SK-N-DZ (cell line): ENCODE measurements around the gene PTPRT. TPM values are rescaled to one million over a fixed set of nuclear protein-coding genes. Genes with fewer than 3 reads are reported as not detected.

Experiments
- DNase-seq: peaks from one replicate; pipeline ENCODE4 v3.0.0-alpha.2; 2015; ENCODE audit warnings: low spot score
- polyA plus RNA-seq, 2 experiments: library from polyadenylated mRNA; depleted of rRNA; stranded (reverse); fragments of >200 nt; gene quantifications; 2 replicates each; pipeline ENCODE4 v1.2.3, GENCODE V29; 2014

PTPRT gene
- polyA plus RNA-seq (2014; cell fraction: cytosol; rRNA removed), result 0.03 TPM in 1 of 2 replicates, not detected in the other
- 0.01 TPM in 1 of 2 replicates, not detected in the other for polyA plus RNA-seq (2014; cell fraction: nucleus; rRNA removed)

DNA sequence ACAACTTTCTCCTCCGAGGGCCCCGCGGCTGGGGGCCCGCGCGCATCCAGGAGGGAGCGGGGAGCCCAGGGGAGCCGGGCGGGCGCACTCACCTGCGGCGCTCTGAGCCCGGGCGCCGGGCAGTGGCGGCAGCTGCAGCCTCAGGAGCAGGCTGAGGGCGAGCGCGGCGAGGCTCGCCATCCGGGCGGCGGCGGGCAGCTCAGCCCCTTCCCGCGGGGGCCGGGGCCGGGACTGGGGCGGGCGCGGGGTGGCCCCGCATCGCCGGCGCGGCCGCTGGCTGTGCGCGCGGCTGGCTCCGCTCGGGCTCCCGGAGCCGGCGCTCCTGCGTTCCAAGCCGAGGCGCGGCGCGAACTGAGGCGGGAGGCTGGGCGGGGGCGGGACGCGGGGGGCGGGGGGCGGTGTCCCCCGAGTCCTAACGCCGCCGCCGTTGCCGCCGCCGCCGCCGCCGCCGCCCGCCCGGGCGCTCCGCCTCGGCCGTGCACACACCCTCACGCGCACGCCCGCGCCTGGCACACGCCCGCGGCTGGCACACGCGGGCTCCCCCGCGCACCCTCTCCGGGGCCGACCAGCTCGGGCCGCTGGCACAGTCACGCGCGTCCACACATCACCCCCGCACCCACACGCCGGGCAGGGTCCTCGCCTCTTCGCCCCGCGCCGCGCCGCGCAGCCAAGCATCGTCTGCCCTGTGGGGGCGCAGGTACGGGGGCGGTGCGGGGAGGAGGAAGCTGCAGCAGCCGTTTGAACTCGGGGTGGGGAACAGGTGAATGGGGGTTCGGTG, at the start of gene PTPRT:
Gene PTPRT, minus strand, starts transcription at position 353 of the 778 bp plus-strand sequence. Its CDS starts 173 bp downstream, at position 180.
- DNase-seq, result no peak

DNA sequence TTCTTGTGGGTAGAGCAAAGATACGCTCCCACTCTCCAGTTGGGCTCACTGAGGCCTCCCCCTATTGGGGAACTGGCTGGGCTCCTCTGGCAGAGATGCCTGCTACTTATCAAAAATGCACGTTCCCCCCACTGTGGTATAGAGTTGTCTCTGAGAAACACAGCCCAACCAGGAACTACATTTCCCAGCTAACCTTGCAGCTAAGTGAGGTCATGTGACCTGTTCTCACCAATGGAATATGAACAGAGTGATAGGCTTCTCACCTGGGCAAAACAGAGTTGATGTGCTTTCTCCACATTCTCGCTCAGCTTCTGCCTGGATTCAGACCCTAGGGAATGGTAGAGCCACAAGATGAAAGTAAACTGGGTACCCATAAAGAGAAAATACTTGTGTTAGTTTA, 49.1 kb upstream of the PTPRT start:
- DNase-seq, result no peak

DNA sequence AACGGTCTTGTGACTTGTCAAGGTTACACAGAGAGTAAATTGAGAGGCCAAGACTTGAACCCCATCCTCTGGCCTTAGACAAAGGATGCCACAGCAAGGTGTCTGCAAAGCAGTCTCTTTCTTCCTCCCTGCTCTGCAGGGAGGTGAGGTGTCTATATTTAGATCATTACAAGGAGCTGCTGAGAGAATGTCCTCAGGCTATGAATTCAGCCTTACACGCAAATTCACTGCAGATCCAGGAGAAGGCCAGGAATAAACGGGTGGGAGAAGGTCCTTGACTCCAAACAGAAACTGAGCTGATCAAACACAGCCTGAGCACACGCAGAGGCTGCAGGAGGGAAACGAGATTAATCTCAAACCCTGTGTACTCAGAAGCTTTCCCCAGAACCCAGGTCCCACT, 48.6 kb upstream of the PTPRT start:
- no peak for DNase-seq

DNA sequence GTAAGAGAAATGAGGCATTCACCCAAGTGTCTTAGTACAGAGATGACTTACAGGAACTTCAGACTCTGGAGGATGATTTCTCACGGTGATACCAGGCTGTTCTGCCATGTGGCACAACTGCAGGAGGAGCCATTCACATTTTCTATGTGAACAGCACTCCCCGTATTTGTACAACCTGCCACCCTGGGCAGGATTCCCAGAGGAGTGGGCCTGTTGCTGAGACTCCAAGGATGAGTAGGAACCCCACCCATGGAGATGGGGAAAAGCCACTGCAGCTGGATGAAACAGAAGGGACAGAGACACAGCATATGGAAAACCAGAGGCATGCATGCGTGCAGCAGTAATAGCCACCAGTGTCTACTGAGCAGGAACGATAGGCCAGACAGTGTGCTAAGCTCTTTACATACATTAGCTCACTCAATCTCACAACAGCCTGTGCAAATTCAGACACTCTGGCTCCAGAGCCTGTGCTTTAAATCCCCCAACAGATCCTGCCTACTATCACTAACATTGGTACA, 48.0 kb upstream of the PTPRT start:
- DNase-seq, result no peak

DNA sequence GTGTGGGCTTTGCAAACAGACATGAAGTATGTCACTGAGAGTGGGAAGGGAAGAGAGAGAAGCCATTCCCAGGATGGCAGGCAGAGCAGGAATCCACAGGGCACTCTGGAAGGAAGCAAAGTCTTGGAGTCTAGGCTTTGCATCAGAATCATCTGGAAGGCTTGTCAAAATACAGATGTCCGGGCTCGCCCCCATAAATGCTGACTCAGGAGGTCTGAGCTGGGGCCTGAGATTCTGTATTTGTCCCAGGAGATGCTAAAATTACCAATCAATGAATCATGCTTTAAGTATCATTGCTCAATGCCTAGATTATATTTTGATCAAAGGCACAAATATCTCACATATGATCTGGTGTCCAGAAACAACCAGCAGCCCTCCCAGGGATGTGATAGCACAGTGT, 46.3 kb upstream of the PTPRT start:
- DNase-seq, result no peak

DNA sequence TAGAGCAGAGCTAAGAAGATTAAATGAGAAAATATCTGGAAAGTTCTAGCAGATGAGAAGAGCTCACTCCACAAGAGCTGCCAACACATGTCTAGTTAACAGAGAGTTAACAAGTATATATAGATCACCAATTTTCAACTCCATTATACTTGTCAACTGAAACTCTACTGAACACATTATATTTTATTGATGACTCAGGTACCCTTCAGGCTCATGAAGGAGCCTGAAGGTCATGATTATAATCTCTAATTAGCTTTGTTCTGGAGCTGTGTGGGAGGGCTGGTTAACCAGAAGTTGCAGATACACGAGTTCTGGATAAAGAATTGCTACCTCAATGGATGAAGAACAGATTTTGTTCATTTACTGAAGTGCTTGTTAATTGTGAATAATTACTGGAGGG, 42.1 kb upstream of the PTPRT start:
- DNase-seq, result no peak

DNA sequence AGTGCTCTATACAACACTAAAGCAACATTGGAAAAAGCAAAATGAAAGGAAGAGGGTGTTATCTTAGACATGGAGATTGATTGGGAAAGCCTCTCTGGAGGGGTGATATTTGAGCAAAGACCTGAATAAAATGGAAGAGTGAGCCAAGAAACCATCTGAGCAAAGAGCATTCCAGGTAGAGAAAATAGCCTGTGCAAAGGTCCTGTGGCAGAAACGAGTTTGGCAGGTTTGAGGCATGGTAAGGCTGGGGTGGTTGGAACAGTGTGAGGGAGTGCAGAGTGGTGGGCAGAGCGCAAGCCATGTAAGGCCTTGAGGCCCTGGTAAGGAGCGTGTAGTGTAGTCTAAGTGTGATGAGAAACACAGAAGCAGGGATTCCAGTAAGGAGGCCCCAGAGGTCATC, 40.0 kb upstream of the PTPRT start:
- no peak for DNase-seq

DNA sequence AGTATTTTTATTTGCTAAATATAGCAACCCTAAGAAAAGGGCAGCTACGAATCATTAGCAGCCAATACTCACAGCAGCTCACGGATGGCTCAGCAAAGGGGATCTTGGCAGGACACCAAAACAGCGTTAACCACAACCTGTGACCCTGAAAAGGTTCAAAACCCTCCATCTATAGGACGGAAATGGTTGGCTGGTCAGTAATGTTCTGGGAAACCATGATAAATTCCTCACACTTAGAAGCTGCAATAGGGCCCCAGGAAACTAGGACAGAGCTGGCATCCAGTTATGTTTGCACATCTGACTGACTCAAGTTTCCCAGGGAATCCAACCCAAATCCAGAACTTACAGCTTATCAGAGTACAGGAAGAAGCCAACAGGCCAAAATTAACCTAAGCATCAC, 30.9 kb upstream of the PTPRT start:
- no peak for DNase-seq

DNA sequence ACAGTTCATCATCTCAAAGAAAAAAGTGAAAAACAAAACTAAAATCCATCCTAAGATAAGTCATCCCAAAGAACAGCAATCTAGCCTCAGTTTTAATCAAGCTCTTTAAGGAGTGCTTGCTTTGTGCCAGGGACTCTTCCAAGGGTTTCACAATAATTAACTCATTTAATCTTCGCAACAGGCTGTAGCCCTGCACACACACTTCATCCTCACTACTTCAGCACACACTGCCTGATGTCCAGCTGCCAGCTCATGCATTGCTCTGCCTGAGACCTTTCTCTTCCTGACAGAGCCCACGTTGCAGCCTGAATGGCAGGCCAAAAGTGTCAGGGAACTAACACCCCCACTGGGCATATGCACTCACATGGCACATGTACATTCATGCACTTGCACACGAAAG, 21.2 kb upstream of the PTPRT start:
- no peak for DNase-seq

DNA sequence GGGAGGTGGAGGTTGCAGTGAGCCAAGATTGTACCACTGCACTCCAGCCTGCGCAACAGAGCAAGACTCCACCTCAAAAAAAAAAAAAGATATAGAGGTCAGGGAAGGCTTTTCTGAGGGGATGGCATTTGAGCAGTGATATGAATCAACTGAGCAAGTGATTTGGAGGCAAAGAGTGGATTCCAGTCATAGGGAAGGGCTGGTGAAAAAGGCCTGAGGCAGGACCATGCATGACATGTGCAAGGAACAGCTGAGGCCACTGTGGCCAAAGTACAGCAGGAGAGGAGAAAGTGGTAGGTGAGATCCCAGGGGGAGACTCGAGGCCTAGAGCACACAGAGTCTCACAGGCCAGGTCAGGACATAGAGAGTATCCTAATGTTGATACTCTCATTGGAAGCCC, 20.1 kb upstream of the PTPRT start:
- no peak for DNase-seq

DNA sequence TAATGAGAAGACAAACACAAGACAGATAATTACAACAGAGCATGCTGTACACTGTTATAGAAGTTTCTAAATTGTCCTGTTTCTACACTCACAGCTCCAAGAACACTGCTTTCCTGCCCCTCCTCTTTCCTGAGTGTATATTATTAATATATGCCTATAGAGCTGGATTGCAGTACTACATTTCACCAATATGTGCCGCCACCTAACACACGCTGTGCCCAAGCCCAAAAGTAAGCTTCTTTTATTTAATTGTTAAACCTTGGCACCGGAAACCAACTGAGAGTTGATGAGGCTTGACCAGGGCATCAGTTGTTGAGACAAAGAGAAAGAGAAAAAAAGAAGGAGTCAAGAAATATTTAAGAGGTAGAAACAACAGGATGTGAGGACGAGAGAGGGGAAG, 16.0 kb upstream of the PTPRT start:
- no peak for DNase-seq

DNA sequence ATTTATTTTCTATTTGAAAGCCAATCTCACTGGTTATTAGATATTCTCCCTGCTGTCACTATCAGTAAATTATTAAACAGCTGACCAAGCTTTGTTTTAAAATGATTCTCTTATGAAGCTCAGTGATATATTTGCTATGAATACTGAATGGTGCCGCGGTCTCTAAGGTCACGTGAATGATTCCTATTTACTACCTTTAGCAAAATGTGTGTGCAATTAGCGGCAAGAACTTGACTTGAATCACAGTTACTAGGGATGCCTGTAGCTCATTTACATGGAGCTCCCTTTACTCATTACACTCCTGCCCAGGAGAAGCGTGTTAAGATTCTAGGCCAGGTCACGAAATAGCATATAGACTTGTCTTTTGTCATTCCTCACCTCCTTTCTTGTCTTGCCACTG, 12.4 kb upstream of the PTPRT start:
- DNase-seq, result no peak

DNA sequence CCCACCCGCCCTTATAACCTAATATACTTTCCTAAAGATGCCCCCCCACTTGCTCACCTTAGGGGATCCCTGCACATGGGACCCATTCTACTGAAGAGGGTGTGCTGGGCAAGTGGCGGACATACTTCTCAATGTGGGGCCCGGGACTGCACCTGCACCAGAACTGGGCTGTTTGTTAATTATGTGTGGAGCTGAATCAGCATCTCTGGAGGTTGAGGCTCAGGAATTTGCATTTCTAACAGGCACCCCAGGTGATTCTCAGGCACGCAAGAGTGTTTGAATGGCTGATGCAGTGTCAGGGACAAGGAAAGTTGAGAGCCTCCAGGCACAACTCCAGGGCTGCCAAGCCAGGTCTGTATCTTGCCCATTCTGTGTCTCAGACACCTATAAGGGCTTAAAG, 8.9 kb upstream of the PTPRT start:
- DNase-seq, result no peak

DNA sequence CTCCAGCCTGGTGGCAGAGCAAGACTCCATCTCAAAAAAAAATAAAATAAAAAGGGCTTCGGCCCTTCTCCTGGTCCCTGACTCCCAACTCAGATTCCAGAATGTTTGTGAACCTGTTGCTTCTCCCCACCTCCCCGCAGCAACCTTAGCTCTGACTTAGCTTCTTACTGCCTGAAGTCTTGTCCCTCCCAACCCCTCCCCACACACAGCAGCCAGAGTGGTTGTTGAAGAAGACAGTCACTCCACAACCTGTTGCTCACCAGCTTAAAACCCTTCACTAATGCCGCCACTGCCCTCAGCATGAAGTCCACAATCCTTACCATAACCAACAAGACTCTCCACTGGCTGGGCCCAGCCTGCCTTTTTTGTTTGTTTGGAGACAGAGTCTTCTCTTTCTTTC, 6.5 kb upstream of the PTPRT start:
- no peak for DNase-seq

DNA sequence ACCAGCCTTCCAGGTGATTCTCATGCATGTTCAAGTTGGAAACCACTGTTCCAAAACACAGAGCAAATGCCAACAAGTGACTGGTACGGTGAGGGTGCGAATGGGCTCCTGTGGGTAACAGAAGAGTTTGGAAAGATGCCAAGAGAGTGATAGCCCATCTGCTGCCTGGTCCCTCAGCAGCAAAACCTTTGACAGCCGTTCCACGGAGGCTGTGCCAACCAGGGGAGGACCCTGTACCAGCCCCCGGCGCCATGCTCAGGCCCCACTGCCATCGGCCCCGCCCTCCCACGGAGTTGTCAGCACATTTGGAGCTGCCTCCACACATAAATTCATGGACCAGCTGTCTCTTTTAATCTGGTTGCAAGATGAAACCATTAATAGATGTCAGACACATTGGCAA, 4.4 kb upstream of the PTPRT start:
- no peak for DNase-seq

DNA sequence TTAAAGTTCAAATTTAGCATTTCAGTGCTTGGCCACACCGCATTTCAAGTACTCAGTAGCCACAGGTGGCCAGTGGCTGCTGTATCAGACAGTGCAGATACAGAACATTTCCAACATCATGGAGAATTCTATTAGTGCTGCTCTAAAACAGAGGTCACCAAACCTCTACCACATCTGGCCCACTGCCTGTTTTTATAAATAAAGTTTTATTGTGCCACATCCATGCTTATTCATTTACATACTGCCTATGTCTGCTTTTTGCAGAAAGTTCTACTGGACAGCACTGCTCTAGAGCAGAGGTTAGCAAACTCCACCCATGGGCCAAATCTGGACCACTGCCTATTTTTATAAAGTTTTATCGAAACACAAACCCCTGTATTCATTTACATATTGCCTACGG, 3.7 kb upstream of the PTPRT start:
- no peak for DNase-seq

DNA sequence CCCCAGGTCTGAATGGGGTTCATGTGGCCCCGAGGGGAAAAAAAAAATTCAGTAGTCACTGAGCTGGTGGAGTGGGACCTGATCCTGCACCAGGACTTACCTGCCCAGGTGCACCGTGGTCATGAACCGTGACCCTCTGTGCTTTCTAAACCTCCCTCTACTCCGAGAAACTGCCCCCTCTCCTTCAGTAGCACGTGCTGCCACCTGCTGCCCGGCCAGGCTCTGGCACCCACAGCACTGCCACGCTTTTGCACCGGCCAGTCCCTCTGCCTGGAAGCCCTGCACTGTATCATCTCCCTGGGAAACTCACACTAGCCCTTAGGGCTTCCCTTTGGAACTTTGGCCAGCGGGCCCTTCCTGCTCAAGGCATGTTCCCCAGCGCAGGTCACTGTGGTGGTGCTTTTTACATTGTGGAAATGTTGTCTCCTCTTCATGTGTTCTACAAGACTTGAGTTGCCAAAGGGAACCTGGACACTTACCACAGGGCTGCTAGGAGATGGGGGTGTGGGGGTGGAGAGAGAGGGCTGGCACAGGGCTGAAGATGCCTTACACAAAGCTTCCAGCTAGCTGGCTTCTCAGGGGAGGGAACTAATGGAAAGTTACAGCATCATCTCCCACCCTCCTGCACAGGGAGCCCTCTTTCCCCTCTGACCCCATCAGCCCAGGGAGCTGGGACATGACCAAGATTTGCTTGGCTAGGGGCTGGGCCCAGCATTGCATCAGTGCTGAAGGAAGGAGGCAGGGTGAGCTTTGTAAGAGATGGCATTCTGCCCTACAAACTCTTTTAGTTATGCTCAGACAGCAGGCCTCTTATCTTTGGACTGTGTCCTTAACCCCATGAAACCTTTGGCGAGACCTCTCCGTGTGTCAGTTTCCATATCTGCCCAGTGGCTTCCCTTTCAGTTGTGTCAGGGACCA, 2.5 kb upstream of the PTPRT start:
- DNase-seq, result no peak

DNA sequence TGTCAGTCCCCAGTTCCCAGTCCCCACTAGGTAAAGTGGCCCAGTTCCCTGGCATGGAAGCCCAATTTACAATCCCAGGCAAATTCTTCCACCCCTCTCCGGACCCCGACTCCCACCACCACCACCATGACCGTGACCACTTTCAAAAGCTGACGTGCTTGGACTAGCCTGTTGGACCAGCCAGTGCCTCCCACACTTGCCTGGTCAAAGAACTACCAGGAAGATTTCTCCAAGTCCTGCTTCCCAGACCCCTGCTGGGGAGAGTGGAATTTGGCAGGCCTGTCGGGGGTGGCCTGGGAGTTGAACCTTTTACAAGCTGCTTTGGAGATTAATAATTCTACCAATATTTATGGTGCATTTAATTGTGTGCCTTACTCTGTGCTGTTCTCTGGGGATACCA, 1.4 kb upstream of the PTPRT start:
- no peak for DNase-seq

DNA sequence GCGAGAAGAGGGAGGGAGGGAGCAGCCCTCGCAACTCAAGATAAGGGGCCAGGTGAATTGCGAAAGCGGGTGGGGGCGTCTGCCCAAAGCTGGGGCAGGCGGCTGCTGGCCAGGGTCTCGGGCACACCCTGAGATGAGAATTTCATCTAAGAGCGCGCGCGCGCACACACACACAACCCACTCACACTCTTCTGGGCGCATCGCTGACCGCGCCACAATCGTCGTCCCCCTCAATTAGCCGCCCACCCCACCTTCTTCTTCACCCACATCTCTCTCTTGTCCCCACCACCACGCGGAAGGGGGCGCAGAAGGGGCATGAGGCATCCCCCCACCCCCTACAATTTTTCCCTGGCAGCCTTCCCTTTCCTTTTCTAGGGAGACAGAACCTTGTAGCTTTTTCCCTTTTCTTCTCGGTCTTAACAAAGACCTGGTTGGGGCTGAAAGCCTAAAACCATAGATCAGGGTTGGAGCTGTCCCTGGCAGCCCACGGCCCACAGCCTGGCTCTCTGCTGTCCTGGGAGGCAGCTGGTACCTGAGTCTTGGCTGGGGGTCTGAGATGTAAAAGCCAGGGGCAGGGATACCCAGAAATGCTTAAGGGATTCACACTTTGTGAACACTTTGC, 737 bp upstream of the PTPRT start:
- DNase-seq, result no peak

DNA sequence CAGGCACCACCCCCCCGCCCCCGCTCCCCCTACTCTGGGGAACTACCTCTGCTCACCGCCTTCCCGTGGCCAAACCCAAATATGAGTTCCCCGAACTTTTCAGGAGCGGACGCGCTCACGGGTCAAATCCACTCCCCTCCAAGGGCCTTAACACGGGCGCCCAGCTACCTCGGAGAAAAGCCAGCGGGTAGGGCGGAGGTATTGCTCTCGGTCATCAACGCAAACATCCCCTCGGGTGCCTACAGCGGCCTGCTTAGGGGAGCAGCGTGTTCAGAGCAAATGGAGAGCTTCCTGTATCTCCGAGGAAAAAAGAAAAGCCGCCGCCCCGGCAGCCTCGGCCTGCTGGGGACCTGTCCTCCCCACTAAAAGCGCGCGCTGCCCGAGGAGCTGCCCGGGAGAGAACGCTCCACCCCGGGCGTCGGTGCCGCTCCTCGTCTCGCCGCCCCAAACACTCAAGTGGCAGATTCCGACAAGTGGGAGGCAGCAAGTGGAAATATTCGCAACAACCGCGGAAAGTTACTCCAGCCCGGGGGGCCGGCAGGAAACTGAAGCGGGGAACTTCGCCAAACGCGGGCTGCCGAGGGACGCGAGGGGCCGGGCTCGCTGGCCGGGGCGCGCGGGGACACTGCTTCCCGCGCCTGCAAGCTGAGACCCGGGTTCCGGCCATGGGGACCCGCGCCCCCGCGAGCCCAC, 699 bp downstream of the PTPRT start:
- no peak for DNase-seq

DNA sequence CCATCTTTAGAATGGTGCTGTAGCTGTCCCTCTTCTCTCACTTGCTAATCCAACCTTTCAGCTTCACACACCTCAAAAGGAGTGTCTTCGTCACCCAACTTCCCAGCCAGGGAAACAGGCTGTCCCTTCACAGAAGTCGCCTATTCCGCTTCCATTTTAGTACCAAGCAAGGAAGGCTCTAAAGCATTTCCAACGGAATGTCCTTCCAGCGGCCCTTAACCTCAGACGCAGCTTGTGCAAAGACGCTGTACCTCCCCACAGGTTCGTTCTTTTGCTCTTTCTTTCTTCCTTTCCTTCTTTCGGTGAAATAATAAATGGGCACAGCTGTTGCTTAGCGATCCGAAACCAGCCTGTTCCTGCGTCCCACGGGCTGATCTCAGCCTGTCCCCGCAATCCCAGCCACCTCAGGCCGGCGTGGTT, 1.5 kb downstream of the PTPRT start:
- no peak for DNase-seq
